HepG2 (cell line): ENCODE results near the gene LLGL2. TPM values are rescaled to one million over a fixed set of nuclear protein-coding genes. Genes with fewer than 3 reads are reported as not detected.

Experiments
- ATAC-seq: fragments of 200-7000 bp; cut with Tn5 transposase; 3 replicates; pipeline ENCODE4 v1.9.1; 2020; ENCODE audit warnings: mild to moderate bottlenecking, moderate library complexity
- BruUV-seq: library from RNA; stranded (reverse); fragments of 400-500 nt; replicated peaks from 2 replicates; lab custom pipeline; 2021; lab: Mats Ljungman, UMichigan
- CTCF ChIA-PET: fragments of 300-600 bp; formaldehyde crosslinking; extraction: SDS; loops from one replicate; lab custom pipeline; 2021; ENCODE audit warnings: low total read pairs, inconsistent platforms, low intra/inter-chr PET ratio; lab: Yijun Ruan, JAX
- POLR2A ChIA-PET: fragments of 350-600 bp; sonication (Branson Sonifier 250); formaldehyde crosslinking; loops from one replicate; lab custom pipeline; 2020; ENCODE audit warnings: antibody characterized with exemption, inconsistent platforms; lab: Yijun Ruan, JAX
- DNase-seq: peaks from one replicate; pipeline ENCODE4 v3.0.0-alpha.2; 2015; ENCODE audit warnings: low spot score
- FAIRE-seq: peaks from 3 replicates; lab custom pipeline; 2011; peaks lifted over from hg19 to GRCh38; lab: Jason Lieb, UNC
- H2AFZ ChIP-seq: one replicate; pipeline ENCODE4 v1.6.1; 2011; ENCODE audit warnings: low read length, inconsistent platforms
- H3K27ac ChIP-seq: fragments of 300-600 bp; 3 replicates; pipeline ENCODE4 v1.8.0; 2011; ENCODE audit warnings: mixed run types, mild to moderate bottlenecking, mixed read lengths, low read length, inconsistent platforms; ENCODE audit not compliant: insufficient read depth; ENCODE audit errors: extremely low read length
- H3K27me3 ChIP-seq, 2 experiments: fragments of 200-600 bp in 1 of 2; 2 replicates in 1 of 2; 3 replicates in 1 of 2; pipeline versions ENCODE4 v1.6.0 to v1.8.0; 2011; ENCODE audit warnings: low read length in 2 of 2, mild to moderate bottlenecking in 2 of 2, moderate library complexity in 2 of 2, inconsistent platforms in 1 of 2; ENCODE audit not compliant: insufficient read depth in 2 of 2, control insufficient read depth in 1 of 2
- H3K36me3 ChIP-seq, 2 experiments: fragments of 200-600 bp in 1 of 2; replicated peaks in 1 of 2; 2 replicates in 1 of 2; 3 replicates in 1 of 2; pipeline versions ENCODE4 v1.5.1 to v1.8.0; 2011; ENCODE audit warnings: low read length in 2 of 2, inconsistent platforms in 1 of 2; ENCODE audit not compliant: insufficient read depth in 2 of 2, control insufficient read depth in 1 of 2
- H3K4me1 ChIP-seq: 2 replicates; pipeline ENCODE4 v1.5.1; 2012; ENCODE audit warnings: low read length, inconsistent platforms; ENCODE audit not compliant: insufficient read depth
- H3K4me2 ChIP-seq: 2 replicates; pipeline ENCODE4 v1.6.0; 2011; ENCODE audit warnings: low read depth, low read length, inconsistent platforms
- H3K4me3 ChIP-seq, 3 experiments: fragments of 200-600 bp in 1 of 3; sonication (generic), shearing (Covaris generic) in 1 of 3; replicated peaks in 1 of 3; 2 replicates each; pipeline ENCODE4 v1.5.1; 2011 to 2016; ENCODE audit warnings: low read length in 3 of 3, inconsistent platforms in 2 of 3, low read depth in 2 of 3, mild to moderate bottlenecking in 2 of 3, control low read depth in 1 of 3, mixed read lengths in 1 of 3; ENCODE audit not compliant: insufficient read depth in 1 of 3
- H3K79me2 ChIP-seq: one replicate; pipeline ENCODE4 v1.6.1; 2011; ENCODE audit warnings: low read length, inconsistent platforms; ENCODE audit not compliant: insufficient read depth
- H3K9ac ChIP-seq: 2 replicates; pipeline ENCODE4 v1.6.0; 2011; ENCODE audit warnings: mild to moderate bottlenecking, low read depth, low read length, inconsistent platforms; ENCODE audit not compliant: insufficient read depth
- H3K9me3 ChIP-seq: 2 replicates; pipeline ENCODE4 v1.5.1; 2012; ENCODE audit warnings: mild to moderate bottlenecking, low read length
- H4K20me1 ChIP-seq: 2 replicates; pipeline ENCODE4 v1.6.0; 2011; ENCODE audit warnings: inconsistent platforms, mild to moderate bottlenecking, low read length, moderate library complexity; ENCODE audit not compliant: insufficient read depth
- ATRX ChIP-seq: sonication (generic); formaldehyde crosslinking; IDR thresholded peaks from 2 replicates; pipeline ENCODE4 v1.4.0; 2020; ENCODE audit warnings: missing genetic modification reagents, borderline replicate concordance
- CEBPG ChIP-seq: IDR thresholded peaks from 2 replicates; pipeline ENCODE4 v1.6.1; 2016
- FLYWCH1 ChIP-seq: sonication (generic); formaldehyde crosslinking; IDR thresholded peaks from 2 replicates; pipeline ENCODE4 v1.8.1; 2023; ENCODE audit warnings: mild to moderate bottlenecking, missing genetic modification reagents
- JARID2 ChIP-seq: sonication (generic); formaldehyde crosslinking; IDR thresholded peaks from 2 replicates; pipeline ENCODE4 v1.8.1; 2023; ENCODE audit warnings: missing genetic modification reagents, inconsistent platforms; ENCODE audit not compliant: insufficient replicate concordance
- MEIS2 ChIP-seq: sonication (generic); formaldehyde crosslinking; IDR thresholded peaks from 2 replicates; pipeline ENCODE4 v1.9.0; 2021; ENCODE audit warnings: mild to moderate bottlenecking, missing genetic modification reagents
- NAIF1 ChIP-seq: sonication (generic); formaldehyde crosslinking; IDR thresholded peaks from 2 replicates; pipeline ENCODE4 v1.5.0; 2020; ENCODE audit warnings: mild to moderate bottlenecking, missing genetic modification reagents, borderline replicate concordance
- SALL1 ChIP-seq: sonication (generic); formaldehyde crosslinking; IDR thresholded peaks from 2 replicates; pipeline ENCODE4 v1.8.0; 2022; ENCODE audit warnings: mild to moderate bottlenecking, missing genetic modification reagents
- ZNF274 ChIP-seq: sonication (generic); formaldehyde crosslinking; IDR thresholded peaks from 2 replicates; pipeline ENCODE4 v1.5.1; 2020; ENCODE audit warnings: mild to moderate bottlenecking, missing genetic modification reagents
- ZNF496 ChIP-seq: sonication (generic); formaldehyde crosslinking; IDR thresholded peaks from 2 replicates; pipeline ENCODE4 v1.8.1; 2023; ENCODE audit warnings: mild to moderate bottlenecking, moderate library complexity, missing genetic modification reagents; ENCODE audit not compliant: insufficient replicate concordance
- ZNF563 ChIP-seq: sonication (generic); formaldehyde crosslinking; IDR thresholded peaks from 2 replicates; pipeline ENCODE4 v1.8.0; 2022; ENCODE audit warnings: mild to moderate bottlenecking, moderate library complexity, missing genetic modification reagents
- ZNF782 ChIP-seq: sonication (generic); formaldehyde crosslinking; IDR thresholded peaks from 2 replicates; pipeline ENCODE4 v1.4.0; 2020; ENCODE audit warnings: missing genetic modification reagents, mild to moderate bottlenecking, borderline replicate concordance
- ZNF841 ChIP-seq: sonication (generic); formaldehyde crosslinking; IDR thresholded peaks from 2 replicates; pipeline ENCODE4 v1.8.1; 2023; ENCODE audit warnings: missing genetic modification reagents, borderline replicate concordance
- WGBS: methylation state at CpG from one replicate; pipeline ENCODE4 v1.1.6; 2017; ENCODE audit warnings: low lambda C conversion rate; 5-methylcytosine and 5-hydroxymethylcytosine counted together
- in situ Hi-C: cut with HindIII; loops from 2 replicates; pipeline ENCODE4 v1.10.0; 2017; ENCODE audit warnings: low pct_unique_long_range_greater_than_20kb; ENCODE audit not compliant: extremely low pct_ligation_motif_present
- intact Hi-C: fragments of 100-400 bp; cut with micrococcal nuclease; formaldehyde crosslinking; loops from one replicate; pipeline ENCODE4 v1.10.0; 2022; ENCODE audit not compliant: unreplicated experiment
- polyA plus RNA-seq, 8 experiments: library from polyadenylated mRNA; depleted of rRNA in 3 of 8; stranded (reverse) in 7 of 8; unstranded in 1 of 8; fragments of >200 nt; fragmentation: Illumina TruSeq in 4 of 8; extraction: Trizol in 4 of 8; gene quantifications; 2 replicates each; pipeline versions ENCODE4 v1.2.1 to v1.2.3, GENCODE V29; 2011 to 2016; ENCODE audit warnings: low read depth in 4 of 8, missing spikeins in 1 of 8, mixed read lengths in 1 of 8; ENCODE audit not compliant: insufficient read depth in 1 of 8
- total RNA-seq, 5 experiments: library from RNA; depleted of rRNA; stranded (reverse); fragments of >200 nt; fragmentation: Illumina TruSeq; extraction: Trizol; gene quantifications; 2 replicates each; pipeline ENCODE4 v1.2.3, GENCODE V29; 2016; ENCODE audit warnings: low read depth in 1 of 5
- TF ChIP-seq, protein P1 (sequence below): sonication (generic); formaldehyde crosslinking; IDR thresholded peaks from 2 replicates; pipeline ENCODE4 v1.5.0; 2020; ENCODE audit warnings: mild to moderate bottlenecking, missing genetic modification reagents
- TF ChIP-seq, protein P2 (sequence below), 2 experiments: sonication (generic) in 1 of 2; formaldehyde crosslinking in 1 of 2; IDR thresholded peaks; 2 replicates each; pipeline versions ENCODE4 v1.6.1 to v1.9.0; 2014 to 2022; ENCODE audit warnings: antibody characterized with exemption in 1 of 2, borderline replicate concordance in 1 of 2, inconsistent platforms in 1 of 2, low read depth in 1 of 2, missing genetic modification reagents in 1 of 2

Gene LLGL2
- total and polyA plus RNA-seq, 2 of the 13 experiments (the other 11 are each of a cell fraction or from before 2014, with no cell fraction given) = 83.0 to 86.7 TPM

DNA sequence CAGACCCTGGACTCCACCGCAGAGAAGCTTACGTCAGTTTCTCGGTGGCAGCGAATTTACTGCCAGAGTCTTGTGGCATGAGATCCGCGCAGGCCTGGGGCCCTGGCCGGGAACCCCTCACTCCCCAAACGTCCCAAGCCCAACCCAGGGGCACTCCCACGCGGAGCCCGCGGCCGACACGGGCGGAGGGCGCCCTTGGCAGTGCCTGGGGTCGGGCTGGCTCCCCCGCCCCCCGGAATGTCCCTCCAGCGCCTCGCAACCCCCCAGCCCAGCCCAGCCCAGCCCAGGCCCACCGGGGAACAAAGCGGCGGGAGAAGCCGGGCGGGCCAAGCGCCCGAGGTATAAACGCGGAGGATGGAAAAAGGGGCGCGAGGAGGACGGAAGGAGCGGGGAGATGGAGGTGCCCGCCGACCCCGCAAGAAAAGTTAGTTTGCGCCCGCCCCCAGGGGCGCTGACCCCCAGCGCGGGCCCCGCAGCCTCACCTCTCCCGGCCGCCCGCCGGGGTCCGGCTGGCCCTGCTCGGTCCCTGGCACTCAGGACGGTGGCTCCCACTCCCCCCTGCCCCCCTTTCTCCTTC, 10.5 kb upstream of the LLGL2 start:
- DNase-seq (no peak), FAIRE-seq (no peak), ATAC-seq (peak; percentile 15)
- TSS peak; percentile 43 for BruUV-seq
- intact Hi-C loops = loop anchor here (1.0 to 5.0 kb wide), 3 partner anchors 58 to 430 kb away; partner anchors contain the start of gene TMEM94
- Histone ChIP-seq H3K9me3 (no peaks in the 10 kb centered on the region), H4K20me1 (peaks cover 10% of the 10 kb centered on the region; the same call in 1 of the 2 replicates), H3K9ac (peak overlapping the region; percentile 75), H3K4me2 (peak overlapping the region; percentile 91), H3K4me3 (peak overlapping the region; percentile 68 to 93 (median 79)), H3K4me1 (peaks cover 56% of the 10 kb centered on the region), H2AFZ (no peak overlapping the region), H3K27me3 (no peaks in the 10 kb centered on the region; a peak in 1 of 5 replicates), H3K36me3 (peaks cover 5 to 10% of the 10 kb centered on the region in 2 experiments), H3K79me2 (peaks cover 10% of the 10 kb centered on the region), H3K27ac (peak overlapping the region; percentile 51)
- CTCF ChIA-PET = interaction anchor here (0.8 to 3.1 kb wide), 6 partner anchors 10 to 89 kb away, joined by 3 to 26 read pairs (median 7); partner anchors contain the start of gene LLGL2
- POLR2A ChIA-PET = interaction anchor here (1.0 to 1.3 kb wide), 3 partner anchors 10 to 59 kb away, joined by 3 to 5 read pairs (median 3); partner anchors contain the start of genes LLGL2 and TMEM94
- in situ Hi-C loops = no loop called here
- under 1% methylated on average over 29 of the region's 50 CpGs for WGBS
- TF ChIP-seq FLYWCH1 (CRISPR knock-in tag) (no peak), ZNF274 (CRISPR knock-in tag) (no peak; the same call in 1 of the 2 replicates), ZNF841 (CRISPR knock-in tag) (no peak), CEBPG (CRISPR knock-in tag) (no peak), ZNF782 (CRISPR knock-in tag) (0 out of 2 replicates have a peak, but pooled peaks have one; percentile 20), SALL1 (CRISPR knock-in tag) (no peak), ZNF496 (CRISPR knock-in tag) (no peak), ATRX (CRISPR knock-in tag) (no peak), MEIS2 (CRISPR knock-in tag) (0 out of 2 replicates have a peak, but pooled peaks have one; percentile 7), ZNF563 (CRISPR knock-in tag) (no peak), NAIF1 (CRISPR knock-in tag) (no peak), JARID2 (peak; percentile 35)
- TF ChIP-seq, protein P1, sequence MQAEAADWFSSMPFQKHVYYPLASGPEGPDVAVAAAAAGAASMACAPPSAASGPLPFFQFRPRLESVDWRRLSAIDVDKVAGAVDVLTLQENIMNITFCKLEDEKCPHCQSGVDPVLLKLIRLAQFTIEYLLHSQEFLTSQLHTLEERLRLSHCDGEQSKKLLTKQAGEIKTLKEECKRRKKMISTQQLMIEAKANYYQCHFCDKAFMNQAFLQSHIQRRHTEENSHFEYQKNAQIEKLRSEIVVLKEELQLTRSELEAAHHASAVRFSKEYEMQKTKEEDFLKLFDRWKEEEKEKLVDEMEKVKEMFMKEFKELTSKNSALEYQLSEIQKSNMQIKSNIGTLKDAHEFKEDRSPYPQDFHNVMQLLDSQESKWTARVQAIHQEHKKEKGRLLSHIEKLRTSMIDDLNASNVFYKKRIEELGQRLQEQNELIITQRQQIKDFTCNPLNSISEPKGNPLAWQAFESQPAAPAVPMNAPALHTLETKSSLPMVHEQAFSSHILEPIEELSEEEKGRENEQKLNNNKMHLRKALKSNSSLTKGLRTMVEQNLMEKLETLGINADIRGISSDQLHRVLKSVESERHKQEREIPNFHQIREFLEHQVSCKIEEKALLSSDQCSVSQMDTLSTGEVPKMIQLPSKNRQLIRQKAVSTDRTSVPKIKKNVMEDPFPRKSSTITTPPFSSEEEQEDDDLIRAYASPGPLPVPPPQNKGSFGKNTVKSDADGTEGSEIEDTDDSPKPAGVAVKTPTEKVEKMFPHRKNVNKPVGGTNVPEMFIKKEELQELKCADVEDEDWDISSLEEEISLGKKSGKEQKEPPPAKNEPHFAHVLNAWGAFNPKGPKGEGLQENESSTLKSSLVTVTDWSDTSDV (CRISPR knock-in tag) = no peak
- TF ChIP-seq, protein P2, sequence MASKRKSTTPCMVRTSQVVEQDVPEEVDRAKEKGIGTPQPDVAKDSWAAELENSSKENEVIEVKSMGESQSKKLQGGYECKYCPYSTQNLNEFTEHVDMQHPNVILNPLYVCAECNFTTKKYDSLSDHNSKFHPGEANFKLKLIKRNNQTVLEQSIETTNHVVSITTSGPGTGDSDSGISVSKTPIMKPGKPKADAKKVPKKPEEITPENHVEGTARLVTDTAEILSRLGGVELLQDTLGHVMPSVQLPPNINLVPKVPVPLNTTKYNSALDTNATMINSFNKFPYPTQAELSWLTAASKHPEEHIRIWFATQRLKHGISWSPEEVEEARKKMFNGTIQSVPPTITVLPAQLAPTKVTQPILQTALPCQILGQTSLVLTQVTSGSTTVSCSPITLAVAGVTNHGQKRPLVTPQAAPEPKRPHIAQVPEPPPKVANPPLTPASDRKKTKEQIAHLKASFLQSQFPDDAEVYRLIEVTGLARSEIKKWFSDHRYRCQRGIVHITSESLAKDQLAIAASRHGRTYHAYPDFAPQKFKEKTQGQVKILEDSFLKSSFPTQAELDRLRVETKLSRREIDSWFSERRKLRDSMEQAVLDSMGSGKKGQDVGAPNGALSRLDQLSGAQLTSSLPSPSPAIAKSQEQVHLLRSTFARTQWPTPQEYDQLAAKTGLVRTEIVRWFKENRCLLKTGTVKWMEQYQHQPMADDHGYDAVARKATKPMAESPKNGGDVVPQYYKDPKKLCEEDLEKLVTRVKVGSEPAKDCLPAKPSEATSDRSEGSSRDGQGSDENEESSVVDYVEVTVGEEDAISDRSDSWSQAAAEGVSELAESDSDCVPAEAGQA (IDR thresholded peaks at IDR 0.05; ENCODE audit: low read depth) = no peak
- TF ChIP-seq, protein P2 (CRISPR knock-in tag; IDR thresholded peaks at IDR 0.05; ENCODE audit: borderline replicate concordance) = no peak
